GM12864 (cell line): ENCODE measurements around the gene MYO16.
"Not testable (repeated sequence)": the region's sequence is repeated elsewhere in the genome, so short reads cannot be mapped to it uniquely, and the experiment has no call there.

Experiments
- DNase-seq: peaks from one replicate; pipeline ENCODE4 v3.0.0-alpha.2; 2011; ENCODE audit warnings: low read depth
- H3K4me3 ChIP-seq: 2 replicates; pipeline ENCODE4 v1.5.1; 2011; ENCODE audit warnings: mild to moderate bottlenecking, low read depth, low read length, control low read depth
- CTCF ChIP-seq: IDR thresholded peaks from 2 replicates; pipeline ENCODE4 v1.5.1; 2011; ENCODE audit warnings: low read depth, mild to moderate bottlenecking, moderate library complexity, low read length, control low read depth, inconsistent platforms; ENCODE audit errors: missing control alignments

The MYO16 gene

GRCh38 chr13:108985166-108985565, 355.8 kb downstream of the MYO16 start:
- TF ChIP-seq CTCF = no peak
- no peak overlapping the region for H3K4me3 ChIP-seq

GRCh38 chr13:108987517-108987916, 358.1 kb downstream of the MYO16 start:
- no peak overlapping the region for H3K4me3 ChIP-seq
- no peak for TF ChIP-seq CTCF
- DNase-seq = no peak

More at GRCh38 chr13:108985166-108985565, 355.8 kb downstream of the MYO16 start:
- no peak for DNase-seq

GRCh38 chr13:108987944-108988343, 358.5 kb downstream of the MYO16 start:
- TF ChIP-seq CTCF = no peak
- no peak for DNase-seq
- no peak overlapping the region for H3K4me3 ChIP-seq

- H3K4me3 ChIP-seq, DNase-seq: not testable (repeated sequence)
Measured at GRCh38 chr13:108991416-108991815, 362.0 kb downstream of the MYO16 start.

- DNase-seq = no peak
- TF ChIP-seq CTCF = no peak
- no peak overlapping the region for H3K4me3 ChIP-seq
Measured at GRCh38 chr13:108993346-108993745, 363.9 kb downstream of the MYO16 start.

- no peak for TF ChIP-seq CTCF
- no peak for DNase-seq
- H3K4me3 ChIP-seq = no peak overlapping the region
Measured at GRCh38 chr13:108996430-108996829, 367.0 kb downstream of the MYO16 start.

- TF ChIP-seq CTCF = no peak
- no peak for DNase-seq
- no peak overlapping the region for H3K4me3 ChIP-seq
Measured at GRCh38 chr13:109000207-109000606, 370.8 kb downstream of the MYO16 start.

- no peak for DNase-seq
- no peak overlapping the region for H3K4me3 ChIP-seq
- TF ChIP-seq CTCF = no peak
Measured at GRCh38 chr13:109002934-109003333, 373.5 kb downstream of the MYO16 start.
